Measurements from ENCODE around the gene PGM3. TPM values are rescaled to one million over a fixed set of nuclear protein-coding genes. Genes with fewer than 3 reads are reported as not detected.

Gene PGM3
- total and polyA plus RNA-seq, 2 donors (not counting 3 experiments of a cell fraction or from before 2014, with no cell fraction given), result 19.8 to 70.7 TPM

DNA sequence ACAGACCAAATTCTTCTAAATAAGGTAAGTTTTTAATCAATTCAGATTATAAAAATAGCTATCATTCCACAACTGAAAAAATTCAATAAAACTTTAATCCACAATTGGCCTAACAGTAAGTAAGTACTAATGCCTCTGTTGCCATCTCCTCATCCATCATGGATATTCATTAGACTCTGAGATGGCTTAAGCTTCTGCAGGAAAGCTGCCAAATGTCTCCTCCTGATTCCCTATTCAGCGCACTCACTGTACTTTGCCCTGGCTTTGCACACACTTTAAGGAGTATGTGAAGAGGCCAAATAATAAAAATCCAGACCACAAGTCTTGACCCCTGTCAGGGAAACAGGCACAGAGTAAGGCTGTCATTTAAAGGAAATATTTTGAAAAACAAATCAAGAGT is 23.6 kb downstream of the PGM3 start:
- BruUV-seq (replicated peaks), result no TSS peak
- H3K27ac ChIP-seq (ENCODE audit: insufficient read depth, low read depth, low read length), result no peak overlapping the region
- dilution Hi-C loops (cut with MboI; ENCODE audit: extremely low pct_ligation_motif_present, low sequenced_read_pairs), result no loop called here

More for the DNA sequence above, 23.6 kb downstream of the PGM3 start:
- H3K36me3 ChIP-seq (ENCODE audit: control insufficient read depth in 2 of 2, extremely low read depth in 1 of 2, insufficient read depth in 2 of 2, low read length in 2 of 2), result peaks cover 20 to 45% of the 10 kb centered on the region in 2 experiments
- TF ChIP-seq, protein P1, sequence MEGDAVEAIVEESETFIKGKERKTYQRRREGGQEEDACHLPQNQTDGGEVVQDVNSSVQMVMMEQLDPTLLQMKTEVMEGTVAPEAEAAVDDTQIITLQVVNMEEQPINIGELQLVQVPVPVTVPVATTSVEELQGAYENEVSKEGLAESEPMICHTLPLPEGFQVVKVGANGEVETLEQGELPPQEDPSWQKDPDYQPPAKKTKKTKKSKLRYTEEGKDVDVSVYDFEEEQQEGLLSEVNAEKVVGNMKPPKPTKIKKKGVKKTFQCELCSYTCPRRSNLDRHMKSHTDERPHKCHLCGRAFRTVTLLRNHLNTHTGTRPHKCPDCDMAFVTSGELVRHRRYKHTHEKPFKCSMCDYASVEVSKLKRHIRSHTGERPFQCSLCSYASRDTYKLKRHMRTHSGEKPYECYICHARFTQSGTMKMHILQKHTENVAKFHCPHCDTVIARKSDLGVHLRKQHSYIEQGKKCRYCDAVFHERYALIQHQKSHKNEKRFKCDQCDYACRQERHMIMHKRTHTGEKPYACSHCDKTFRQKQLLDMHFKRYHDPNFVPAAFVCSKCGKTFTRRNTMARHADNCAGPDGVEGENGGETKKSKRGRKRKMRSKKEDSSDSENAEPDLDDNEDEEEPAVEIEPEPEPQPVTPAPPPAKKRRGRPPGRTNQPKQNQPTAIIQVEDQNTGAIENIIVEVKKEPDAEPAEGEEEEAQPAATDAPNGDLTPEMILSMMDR (IDR thresholded peaks at IDR 0.05; ENCODE audit: extremely low read depth in 1 of 2, insufficient read depth in 1 of 2, low read depth in 1 of 2, low read length in 2 of 2), result no peak
- TF ChIP-seq FOS (IDR thresholded peaks at IDR 0.05; ENCODE audit: borderline replicate concordance, insufficient read depth, low read length) (no peak), MYC (IDR thresholded peaks at IDR 0.05; ENCODE audit: low read depth, low read length) (no peak), GATA2 (IDR thresholded peaks at IDR 0.05; ENCODE audit: insufficient read depth, insufficient read length, low read depth, low read length) (no peak), POLR2AphosphoS5 (IDR thresholded peaks at IDR 0.05; ENCODE audit: insufficient read depth, low read depth, low read length) (no peak)
- TF ChIP-seq, protein P2, sequence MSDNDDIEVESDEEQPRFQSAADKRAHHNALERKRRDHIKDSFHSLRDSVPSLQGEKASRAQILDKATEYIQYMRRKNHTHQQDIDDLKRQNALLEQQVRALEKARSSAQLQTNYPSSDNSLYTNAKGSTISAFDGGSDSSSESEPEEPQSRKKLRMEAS (IDR thresholded peaks at IDR 0.05; ENCODE audit: insufficient read depth, insufficient read length), result no peak
- intact Hi-C loops (cut with micrococcal nuclease), result loop anchor here (2.0 kb wide), 2 partner anchors 13 to 45 kb away; no protein-coding TSS in a partner anchor
- peaks cover 2% of the 10 kb centered on the region for H4K20me1 ChIP-seq (replicated peaks; ENCODE audit: control insufficient read depth, extremely low read depth, insufficient read depth, low read length)
- H3K9me1 ChIP-seq (replicated peaks; ENCODE audit: control insufficient read depth, extremely low read depth, insufficient read depth, low read length), result no peaks in the 10 kb centered on the region
- ChIA-PET POLR2A (no interaction called here), CTCF (interaction anchor here (1.0 to 4.0 kb wide), 4 partner anchors 46 to 367 kb away, joined by 3 to 18 read pairs (median 5); partner anchors contain the start of genes DOP1A and UBE3D)
- H3K79me2 ChIP-seq (ENCODE audit: control insufficient read depth, insufficient read depth, low read length), result no peaks in the 10 kb centered on the region
- H3K27me3 ChIP-seq (ENCODE audit: control insufficient read depth in 2 of 2, insufficient read depth in 2 of 2, low read length in 2 of 2), result no peaks in the 10 kb centered on the region
- H3K4me3 ChIP-seq (replicated peaks in 1 of 3; ENCODE audit: insufficient read depth in 1 of 3, low read depth in 1 of 3, low read length in 3 of 3), result no peak overlapping the region
- H3K9ac ChIP-seq (replicated peaks; ENCODE audit: extremely low read depth, insufficient read depth, low read length), result no peak overlapping the region
- FAIRE-seq (no peak), DNase-seq (ENCODE audit: low read depth, low spot score) (no peak)
- H3K4me2 ChIP-seq (ENCODE audit: insufficient read depth, low read length), result no peak overlapping the region
- H2AFZ ChIP-seq (ENCODE audit: low read depth, low read length), result no peak overlapping the region
- H3K4me1 ChIP-seq (ENCODE audit: control insufficient read depth, extremely low read depth, insufficient read depth, low read length), result no peaks in the 10 kb centered on the region
- no peaks in the 10 kb centered on the region for H3K9me3 ChIP-seq (replicated peaks; ENCODE audit: control insufficient read depth, insufficient read depth, low read length)

Measured in endothelial cell of umbilical vein (primary cell).